H1 (cell line): ENCODE measurements around the gene B9D2. TPM values are rescaled to one million over a fixed set of nuclear protein-coding genes. Genes with fewer than 3 reads are reported as not detected.

Experiments used
- CTCF ChIA-PET: fragments of 300-600 bp; sonication (Branson Sonifier 250); formaldehyde crosslinking; loops from one replicate; lab custom pipeline; 2021; ENCODE audit not compliant: partially characterized antibody; lab: Charles Lee
- POLR2A ChIA-PET: fragments of 300-600 bp; sonication (Branson Sonifier 250); formaldehyde crosslinking; loops from one replicate; lab custom pipeline; 2021; ENCODE audit warnings: inconsistent platforms; ENCODE audit not compliant: partially characterized antibody; lab: Charles Lee
- DNase-seq, 2 experiments: peaks; one replicate each; pipeline versions ENCODE4 v3.0.0 to v3.0.0-alpha.2; 2010 to 2022; ENCODE audit warnings: low spot score in 2 of 2, low read depth in 1 of 2, mixed read lengths in 1 of 2
- FAIRE-seq: peaks from 2 replicates; lab custom pipeline; 2011; peaks lifted over from hg19 to GRCh38; lab: Jason Lieb, UNC
- H2AFZ ChIP-seq: 2 replicates; pipeline ENCODE4 v1.8.1; 2012; ENCODE audit warnings: low read length, inconsistent platforms
- H2AK5ac ChIP-seq: 2 replicates; pipeline ENCODE4 v1.6.1; 2013; ENCODE audit warnings: low read depth, low read length
- H2BK120ac ChIP-seq: replicated peaks from 2 replicates; pipeline ENCODE3; 2013; ENCODE audit warnings: low read depth, low read length, inconsistent platforms
- H2BK12ac ChIP-seq: 2 replicates; pipeline ENCODE4 v1.6.1; 2013; ENCODE audit warnings: low read depth, low read length
- H2BK15ac ChIP-seq: 2 replicates; pipeline ENCODE4 v1.6.1; 2013; ENCODE audit warnings: low read length
- H2BK20ac ChIP-seq: 2 replicates; pipeline ENCODE4 v1.6.1; 2013; ENCODE audit warnings: low read length
- H2BK5ac ChIP-seq: 2 replicates; pipeline ENCODE4 v1.6.1; 2013; ENCODE audit warnings: low read depth, low read length
- H3K14ac ChIP-seq: 2 replicates; pipeline ENCODE4 v1.6.1; 2013; ENCODE audit warnings: inconsistent platforms; ENCODE audit not compliant: insufficient read length
- H3K18ac ChIP-seq: 2 replicates; pipeline ENCODE4 v1.6.1; 2013; ENCODE audit warnings: low read length; ENCODE audit errors: extremely low read depth
- H3K23ac ChIP-seq: 2 replicates; pipeline ENCODE4 v1.6.1; 2013; ENCODE audit warnings: inconsistent platforms; ENCODE audit not compliant: insufficient read length
- H3K23me2 ChIP-seq: 2 replicates; pipeline ENCODE4 v1.6.1; 2013; ENCODE audit warnings: low read depth, low read length
- H3K27ac ChIP-seq: 2 replicates; pipeline ENCODE4 v1.6.1; 2011; ENCODE audit warnings: low read depth, low read length, inconsistent platforms
- H3K27me3 ChIP-seq, 4 experiments: replicated peaks in 1 of 4; 1 replicate in 1 of 4; 2 replicates in 3 of 4; pipeline versions ENCODE4 v1.6.1 to v1.8.1; 2011 to 2013; ENCODE audit warnings: low read length in 3 of 4, mild to moderate bottlenecking in 3 of 4, inconsistent platforms in 2 of 4, mixed read lengths in 2 of 4, moderate library complexity in 1 of 4; ENCODE audit not compliant: control insufficient read depth in 3 of 4, insufficient read depth in 3 of 4; ENCODE audit errors: extremely low read depth in 1 of 4
- H3K36me3 ChIP-seq, 4 experiments: 2 replicates each; pipeline versions ENCODE4 v1.6.1 to v1.8.1; 2011 to 2013; ENCODE audit warnings: mild to moderate bottlenecking in 4 of 4, low read length in 3 of 4, moderate library complexity in 2 of 4, control low read depth in 1 of 4, inconsistent platforms in 1 of 4; ENCODE audit not compliant: insufficient read depth in 4 of 4, control insufficient read depth in 2 of 4
- H3K4ac ChIP-seq: replicated peaks from 2 replicates; pipeline ENCODE3; 2013; ENCODE audit warnings: low read length, low read depth, mixed read lengths, inconsistent platforms; ENCODE audit not compliant: insufficient read length
- H3K4me1 ChIP-seq, 4 experiments: replicated peaks in 1 of 4; 1 replicate in 1 of 4; 2 replicates in 3 of 4; pipeline versions ENCODE4 v1.6.1 to v1.8.1; 2011 to 2013; ENCODE audit warnings: low read length in 3 of 4, inconsistent platforms in 2 of 4, mixed read lengths in 1 of 4; ENCODE audit not compliant: insufficient read depth in 4 of 4, control insufficient read depth in 3 of 4
- H3K4me2 ChIP-seq, 2 experiments: 2 replicates each; pipeline versions ENCODE4 v1.6.1 to v1.8.1; 2011 to 2013; ENCODE audit warnings: low read depth in 2 of 2, low read length in 2 of 2, control low read depth in 1 of 2, inconsistent platforms in 1 of 2, mild to moderate bottlenecking in 1 of 2; ENCODE audit not compliant: insufficient read depth in 1 of 2
- H3K4me3 ChIP-seq, 4 experiments: fragments of 200-600, 300-600 bp in 1 of 4; sonication (generic), shearing (Covaris generic), sonication (Bioruptor Twin) in 1 of 4; 2 replicates each; pipeline versions ENCODE4 v1.5.1 to v1.8.1; 2011 to 2016; ENCODE audit warnings: low read length in 4 of 4, low read depth in 3 of 4, control low read depth in 2 of 4, inconsistent platforms in 2 of 4, mild to moderate bottlenecking in 2 of 4, mixed read lengths in 1 of 4, moderate library complexity in 1 of 4; ENCODE audit not compliant: insufficient read depth in 2 of 4; ENCODE audit errors: extremely low read depth in 1 of 4
- H3K56ac ChIP-seq: replicated peaks from 2 replicates; pipeline ENCODE3; 2013; ENCODE audit warnings: low read depth, mild to moderate bottlenecking, mixed read lengths, low read length, inconsistent platforms; ENCODE audit not compliant: insufficient read length
- H3K79me1 ChIP-seq: 2 replicates; pipeline ENCODE4 v1.6.1; 2013; ENCODE audit warnings: low read depth, low read length, control low read depth
- H3K79me2 ChIP-seq, 2 experiments: 2 replicates each; pipeline versions ENCODE4 v1.6.1 to v1.8.1; 2012 to 2013; ENCODE audit warnings: low read length in 2 of 2, mild to moderate bottlenecking in 2 of 2, inconsistent platforms in 1 of 2; ENCODE audit not compliant: insufficient read depth in 2 of 2, control insufficient read depth in 1 of 2
- H3K9ac ChIP-seq, 4 experiments: replicated peaks in 1 of 4; 1 replicate in 1 of 4; 2 replicates in 3 of 4; pipeline versions ENCODE4 v1.6.1 to v1.8.1; 2011 to 2013; ENCODE audit warnings: low read depth in 3 of 4, low read length in 3 of 4, control low read depth in 2 of 4, mild to moderate bottlenecking in 2 of 4, moderate library complexity in 2 of 4, inconsistent platforms in 1 of 4; ENCODE audit errors: extremely low read depth in 1 of 4
- H3K9me3 ChIP-seq, 2 experiments: 2 replicates each; pipeline versions ENCODE4 v1.6.1 to v1.8.1; 2012 to 2013; ENCODE audit warnings: mild to moderate bottlenecking in 2 of 2, moderate library complexity in 2 of 2, control low read depth in 1 of 2, inconsistent platforms in 1 of 2, low read depth in 1 of 2, low read length in 1 of 2, mixed read lengths in 1 of 2; ENCODE audit not compliant: insufficient read depth in 2 of 2
- H4K20me1 ChIP-seq, 2 experiments: replicated peaks in 1 of 2; 2 replicates each; pipeline versions ENCODE3 to v1.8.1; 2011 to 2013; ENCODE audit warnings: inconsistent platforms in 2 of 2, low read length in 2 of 2, mild to moderate bottlenecking in 1 of 2; ENCODE audit not compliant: insufficient read depth in 2 of 2, control insufficient read depth in 1 of 2
- H4K5ac ChIP-seq: 2 replicates; pipeline ENCODE4 v1.6.1; 2013; ENCODE audit warnings: low read length, low read depth, mixed read lengths, inconsistent platforms; ENCODE audit not compliant: insufficient read length
- H4K8ac ChIP-seq: 2 replicates; pipeline ENCODE4 v1.8.0; 2013; ENCODE audit warnings: mild to moderate bottlenecking, moderate library complexity, low read length, inconsistent platforms; ENCODE audit not compliant: insufficient read depth; ENCODE audit errors: extremely low read depth
- H4K91ac ChIP-seq: replicated peaks from 2 replicates; pipeline ENCODE3; 2013; ENCODE audit warnings: low read length, mixed read lengths, inconsistent platforms; ENCODE audit not compliant: insufficient read length
- EP300 ChIP-seq, 2 experiments: IDR thresholded peaks; 1 replicate in 1 of 2; 2 replicates in 1 of 2; pipeline ENCODE4 v1.6.1; 2011 to 2012; ENCODE audit warnings: low read depth in 2 of 2, low read length in 2 of 2, mild to moderate bottlenecking in 2 of 2, borderline replicate concordance in 1 of 2, inconsistent platforms in 1 of 2, moderate library complexity in 1 of 2
- JUND ChIP-seq: IDR thresholded peaks from 2 replicates; pipeline ENCODE4 v1.6.1; 2011; ENCODE audit warnings: mild to moderate bottlenecking, improper control_type of control experiment, low read length
- MAFK ChIP-seq: IDR thresholded peaks from 2 replicates; pipeline ENCODE4 v1.6.1; 2012; ENCODE audit warnings: low read depth, mild to moderate bottlenecking, improper control_type of control experiment, low read length
- NRF1 ChIP-seq: IDR thresholded peaks from 2 replicates; pipeline ENCODE4 v1.6.1; 2011; ENCODE audit warnings: mild to moderate bottlenecking, low read depth, low read length, improper control_type of control experiment
- PHF8 ChIP-seq: fragments of 200-600 bp; sonication (generic); conservative IDR thresholded peaks from 2 replicates; pipeline ENCODE4 v1.7.1; 2012; ENCODE audit warnings: low read depth, mild to moderate bottlenecking, inconsistent platforms, low read length, moderate library complexity
- POLR2A ChIP-seq, 2 experiments: IDR thresholded peaks; 1 replicate in 1 of 2; 2 replicates in 1 of 2; pipeline ENCODE4 v1.6.1; 2011; ENCODE audit warnings: low read depth in 2 of 2, low read length in 2 of 2, mild to moderate bottlenecking in 2 of 2; ENCODE audit errors: control extremely low read depth in 1 of 2
- RFX5 ChIP-seq: IDR thresholded peaks from 2 replicates; pipeline ENCODE4 v1.6.1; 2011; ENCODE audit warnings: low read depth, low read length, improper control_type of control experiment, borderline replicate concordance
- SAP30 ChIP-seq: fragments of 300-600 bp; sonication (generic); IDR thresholded peaks from 2 replicates; pipeline ENCODE4 v1.7.1; 2012; ENCODE audit warnings: low read length, moderate library complexity, mild to moderate bottlenecking, inconsistent platforms; ENCODE audit not compliant: insufficient read depth, insufficient replicate concordance
- TAF7 ChIP-seq: optimal IDR thresholded peaks from 2 replicates; pipeline ENCODE3; 2011; ENCODE audit warnings: low read depth, mild to moderate bottlenecking, inconsistent platforms, low read length, moderate library complexity, borderline replicate concordance
- WGBS, 2 experiments: shearing (Covaris generic) in 1 of 2; methylation state at CpG; one replicate each; pipeline versions ENCODE4 v1.1.6 to v1.1.7; 2013 to 2015; ENCODE audit warnings: low lambda C conversion rate in 2 of 2, mixed read lengths in 2 of 2, inconsistent platforms in 1 of 2, low coverage in 1 of 2, missing lambda C conversion rate in 1 of 2; ENCODE audit not compliant: insufficient replicate concordance in 2 of 2, insufficient coverage in 1 of 2, insufficient read length in 1 of 2; ENCODE audit errors: extremely low coverage in 1 of 2, missing lambda C conversion rate in 1 of 2; 5-methylcytosine and 5-hydroxymethylcytosine counted together
- polyA plus RNA-seq, 7 experiments: library from polyadenylated mRNA; depleted of rRNA in 3 of 7; stranded (reverse) in 5 of 7; unstranded in 2 of 7; fragments of >200 nt in 5 of 7; fragments of 200-250 nt in 2 of 7; gene quantifications; 1 replicate in 5 of 7; 2 replicates in 1 of 7; 4 replicates in 1 of 7; pipeline versions ENCODE4 v1.2.1 to v1.2.3, GENCODE V29; 2011 to 2013; ENCODE audit warnings: missing spikeins in 2 of 7, mixed read lengths in 2 of 7
- total RNA-seq: library from RNA; stranded (reverse); fragmentation: NEBNext Ultra II Directional; extraction: Animal tissue kit (Norgen Biotek cat#: 25700); gene quantifications from 2 replicates; pipeline ENCODE4 v1.2.1, GENCODE V29; 2021
- TF ChIP-seq, protein P1 (sequence below): IDR thresholded peaks from 2 replicates; pipeline ENCODE4 v1.6.1; 2012; ENCODE audit warnings: inconsistent platforms

Gene B9D2
- total and polyA plus RNA-seq, 2 of the 8 experiments (the other 6 are each of a cell fraction or from before 2014, with no cell fraction given): 4.9 to 6.3 TPM

DNA sequence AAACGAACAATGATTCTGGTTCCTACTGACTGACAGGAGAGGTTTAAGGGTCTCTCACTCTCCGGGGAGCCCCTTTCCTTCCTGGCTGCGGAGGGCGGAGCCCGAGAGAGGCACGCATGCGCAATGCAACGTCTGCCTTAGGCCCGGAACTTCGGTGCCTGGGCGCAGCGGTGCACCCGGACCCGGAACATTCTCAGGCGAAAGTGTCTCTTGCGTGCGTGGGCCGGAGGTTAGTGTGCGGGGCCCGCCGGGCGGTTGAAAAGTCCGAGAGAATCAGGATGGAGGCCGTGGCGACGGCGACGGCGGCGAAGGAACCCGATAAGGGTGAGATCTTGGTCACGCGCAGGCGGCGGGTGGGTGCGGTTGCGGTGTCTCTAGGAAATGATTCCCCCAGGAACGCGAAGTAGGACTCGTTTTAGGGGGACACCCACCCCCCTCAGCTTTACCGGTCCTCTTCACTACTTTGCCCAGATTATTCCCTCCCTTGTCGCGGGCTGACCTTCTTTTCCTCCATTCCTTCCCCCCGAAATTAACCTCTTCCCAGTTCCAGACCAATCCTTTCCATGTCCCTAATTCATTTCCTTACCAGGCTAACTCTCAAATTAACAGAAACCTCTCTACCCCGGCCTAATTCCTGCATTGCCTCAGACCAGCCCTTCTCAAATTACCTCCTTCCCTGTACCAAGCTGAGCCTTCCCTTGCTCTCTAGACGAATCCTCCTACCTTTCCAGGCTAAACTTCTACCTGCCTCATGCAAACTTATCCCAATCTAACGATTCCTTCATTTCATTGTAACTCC, 53.7 kb downstream of the B9D2 start, which contains the start of gene CCDC97:
TSS of gene CCDC97 (plus strand) at position 140 of the 799 bp plus-strand sequence. CDS start at position 279, 139 bp downstream.
- H2BK12ac ChIP-seq: no peak within 1 kb of the TSS
- no peak within 1 kb of the TSS for H2BK120ac ChIP-seq
- H3K18ac ChIP-seq: peak within 1 kb of the TSS; percentile 78
- peak within 1 kb of the TSS; percentile 80 to 83 for H3K4me2 ChIP-seq
- H2BK5ac ChIP-seq: peak within 1 kb of the TSS; percentile 71
- H3K14ac ChIP-seq: no peak within 1 kb of the TSS
- CTCF ChIA-PET: interaction anchor here (2.1 to 2.5 kb wide), 2 partner anchors 11 to 12 kb away, joined by 9 to 15 read pairs; no protein-coding TSS in a partner anchor
- peaks cover 7% of the 10 kb centered on the region for H3K23me2 ChIP-seq
- peaks cover 0 to 10% (median under 1%) of the 10 kb centered on the region in 4 experiments; a peak in 3 of 7 replicates for H3K4me1 ChIP-seq
- peaks cover 7% of the 10 kb centered on the region; the same call in 1 of the 2 replicates for H3K79me1 ChIP-seq
- H3K9me3 ChIP-seq: no peaks in the 10 kb centered on the region
- H4K8ac ChIP-seq: peak within 1 kb of the TSS; percentile 99; the same call in 1 of the 2 replicates
- H3K27me3 ChIP-seq: no peaks in the 10 kb centered on the region
- FAIRE-seq (no peak), DNase-seq (peak; percentile 66 to 95)
- no peak within 1 kb of the TSS for H3K23ac ChIP-seq
- no peak within 1 kb of the TSS for H4K91ac ChIP-seq
- H2AFZ ChIP-seq: peak within 1 kb of the TSS; percentile 68
- POLR2A ChIA-PET: interaction anchor here (0.6 to 22.6 kb wide), 15 partner anchors 12 to 1054 kb away, joined by 3 to 579 read pairs (median 3); partner anchors contain the start of genes AXL, CYP2S1 and HNRNPUL1
- H2AK5ac ChIP-seq: no peak within 1 kb of the TSS
- H2BK20ac ChIP-seq: no peak within 1 kb of the TSS
- peak within 1 kb of the TSS; percentile 62 to 91 (median 77) for H3K4me3 ChIP-seq
- WGBS, 2 experiments: 2% methylated on average over 47 of the region's 47 CpGs; no CpG with 5 or more reads in 1 of the 2 experiments
- peak within 1 kb of the TSS; percentile 80 for H3K56ac ChIP-seq
- H3K27ac ChIP-seq: peak within 1 kb of the TSS; percentile 92
- no peak within 1 kb of the TSS for H2BK15ac ChIP-seq
- peaks cover 13 to 24% (median 17%) of the 10 kb centered on the region in 4 experiments; a peak in 7 of 8 replicates for H3K36me3 ChIP-seq
- H4K20me1 ChIP-seq: peaks cover 0 to 5% of the 10 kb centered on the region in 2 experiments
- H3K9ac ChIP-seq: peak within 1 kb of the TSS; percentile 81 to 94 (median 88)
- peak within 1 kb of the TSS; percentile 81 for H4K5ac ChIP-seq
- no peak within 1 kb of the TSS for H3K4ac ChIP-seq
- peaks cover 0 to 8% of the 10 kb centered on the region in 2 experiments; a peak in 2 of 4 replicates for H3K79me2 ChIP-seq
- TF ChIP-seq NRF1 (peak; percentile 90), MAFK (no peak), JUND (peak; percentile 4; the same call in 1 of the 2 replicates), RFX5 (no peak), POLR2A (IDR thresholded peaks at IDR 0.05; ENCODE audit: control extremely low read depth in 1 of 2, low read depth in 2 of 2, low read length in 2 of 2) (peak; percentile 81 to 93), TAF7 (peak; percentile 6), PHF8 (peak; percentile 94), SAP30 (no peak), EP300 (IDR thresholded peaks at IDR 0.05; ENCODE audit: borderline replicate concordance in 1 of 2, low read depth in 2 of 2, low read length in 2 of 2) (no peak)
- TF ChIP-seq, protein P1, sequence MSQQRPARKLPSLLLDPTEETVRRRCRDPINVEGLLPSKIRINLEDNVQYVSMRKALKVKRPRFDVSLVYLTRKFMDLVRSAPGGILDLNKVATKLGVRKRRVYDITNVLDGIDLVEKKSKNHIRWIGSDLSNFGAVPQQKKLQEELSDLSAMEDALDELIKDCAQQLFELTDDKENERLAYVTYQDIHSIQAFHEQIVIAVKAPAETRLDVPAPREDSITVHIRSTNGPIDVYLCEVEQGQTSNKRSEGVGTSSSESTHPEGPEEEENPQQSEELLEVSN: no peak; the same call in 1 of the 2 replicates
